Suprapubic skin (tissue), 4 donors: ENCODE data around the gene ATP6V1D. TPM values are rescaled to one million over a fixed set of nuclear protein-coding genes. Genes with fewer than 3 reads are reported as not detected.

Experiments used
- DNase-seq, 2 donors: peaks; one replicate each; pipeline ENCODE4 v3.0.0-alpha.2; 2019; ENCODE audit warnings: low spot score in 2 of 2
- H3K27ac ChIP-seq: fragments of 200-600 bp; sonication (generic); one replicate; pipeline ENCODE4 v1.5.1; 2019
- H3K27me3 ChIP-seq: fragments of 200-600 bp; sonication (generic); one replicate; pipeline ENCODE4 v1.5.1; 2019
- H3K36me3 ChIP-seq: fragments of 200-600 bp; sonication (generic); one replicate; pipeline ENCODE4 v1.5.1; 2019
- H3K4me1 ChIP-seq: fragments of 200-600 bp; sonication (generic); one replicate; pipeline ENCODE4 v1.5.1; 2019
- H3K4me3 ChIP-seq: fragments of 200-600 bp; sonication (generic); one replicate; pipeline ENCODE4 v1.5.1; 2019; ENCODE audit warnings: mild to moderate bottlenecking
- H3K9me3 ChIP-seq: fragments of 200-600 bp; sonication (generic); one replicate; pipeline ENCODE4 v1.5.1; 2019
- EP300 ChIP-seq: sonication (generic); formaldehyde crosslinking; IDR thresholded peaks from one replicate; pipeline ENCODE4 v1.6.1; 2017; ENCODE audit warnings: antibody characterized with exemption
- POLR2A ChIP-seq, 2 donors: fragments of 450-650 bp; IDR thresholded peaks; one replicate each; pipeline ENCODE4 v1.6.1; 2017; ENCODE audit warnings: antibody characterized with exemption in 2 of 2, mild to moderate bottlenecking in 2 of 2, moderate library complexity in 2 of 2
- POLR2AphosphoS5 ChIP-seq, 3 donors: sonication (generic); formaldehyde crosslinking; IDR thresholded peaks; one replicate each; pipeline ENCODE4 v1.6.1; 2017; ENCODE audit warnings: antibody characterized with exemption in 3 of 3
- WGBS: methylation state at CpG from one replicate; pipeline ENCODE4 v1.1.5; 2018; 5-methylcytosine and 5-hydroxymethylcytosine counted together
- total RNA-seq, 4 donors: library from RNA; depleted of rRNA; stranded (reverse); fragments of >200 nt; gene quantifications; one replicate each; pipeline ENCODE4 v1.1.0, GENCODE V29; 2016
- TF ChIP-seq, protein P1 (sequence below), 2 donors: fragments of 200-600 bp in 1 of 2; fragments of 450-650 bp in 1 of 2; sonication (generic) in 1 of 2; IDR thresholded peaks; one replicate each; pipeline ENCODE4 v1.5.1; 2016 to 2019; ENCODE audit warnings: antibody characterized with exemption in 2 of 2, mild to moderate bottlenecking in 1 of 2, moderate library complexity in 1 of 2

Gene ATP6V1D
- total RNA-seq, 4 donors from 2014 or later, result 61.0 to 100 (median 83.1) TPM

DNA sequence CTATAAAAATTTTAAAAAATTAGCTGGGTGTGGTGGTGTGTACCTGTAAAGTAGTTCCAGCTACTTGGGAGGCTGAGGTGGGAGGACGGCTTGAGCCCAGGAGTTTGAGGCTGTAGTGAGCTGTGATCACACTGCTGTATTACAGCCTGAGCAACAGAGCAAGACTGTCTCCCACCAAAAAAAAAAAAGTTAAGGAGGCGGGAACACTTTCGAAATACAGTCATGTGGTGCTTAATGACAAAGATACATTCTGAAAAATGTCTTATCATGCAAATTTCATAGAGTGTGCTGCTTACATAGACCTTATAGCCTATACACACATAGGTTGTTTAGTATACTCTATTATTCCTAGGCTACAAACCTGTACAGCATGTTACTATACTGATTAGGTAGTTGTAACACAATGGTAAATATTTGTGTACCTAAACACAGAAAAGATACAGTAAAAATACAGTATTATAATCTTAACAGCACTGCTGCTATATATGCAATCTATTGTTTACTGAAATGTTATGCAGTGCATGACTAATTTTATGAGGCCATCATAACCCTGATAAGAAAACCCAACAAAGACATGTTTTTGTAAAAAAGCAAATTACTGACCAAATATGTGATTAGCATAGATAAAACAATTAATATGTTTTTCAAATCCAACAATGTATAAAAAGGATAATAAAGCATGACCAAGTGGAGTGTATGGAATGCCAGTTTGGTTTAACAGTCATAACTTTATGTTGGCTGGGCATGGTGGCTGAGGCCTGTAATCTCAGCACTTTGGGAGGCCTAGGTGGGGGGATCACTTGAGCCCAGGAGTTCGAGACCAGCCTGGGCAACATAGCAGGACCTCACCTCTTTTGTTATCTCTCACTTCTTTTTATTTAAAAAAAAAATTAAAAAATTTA, 11.9 kb upstream of the ATP6V1D start:
- 93% methylated on average over 4 of the region's 4 CpGs for WGBS
- TF ChIP-seq, protein P1, sequence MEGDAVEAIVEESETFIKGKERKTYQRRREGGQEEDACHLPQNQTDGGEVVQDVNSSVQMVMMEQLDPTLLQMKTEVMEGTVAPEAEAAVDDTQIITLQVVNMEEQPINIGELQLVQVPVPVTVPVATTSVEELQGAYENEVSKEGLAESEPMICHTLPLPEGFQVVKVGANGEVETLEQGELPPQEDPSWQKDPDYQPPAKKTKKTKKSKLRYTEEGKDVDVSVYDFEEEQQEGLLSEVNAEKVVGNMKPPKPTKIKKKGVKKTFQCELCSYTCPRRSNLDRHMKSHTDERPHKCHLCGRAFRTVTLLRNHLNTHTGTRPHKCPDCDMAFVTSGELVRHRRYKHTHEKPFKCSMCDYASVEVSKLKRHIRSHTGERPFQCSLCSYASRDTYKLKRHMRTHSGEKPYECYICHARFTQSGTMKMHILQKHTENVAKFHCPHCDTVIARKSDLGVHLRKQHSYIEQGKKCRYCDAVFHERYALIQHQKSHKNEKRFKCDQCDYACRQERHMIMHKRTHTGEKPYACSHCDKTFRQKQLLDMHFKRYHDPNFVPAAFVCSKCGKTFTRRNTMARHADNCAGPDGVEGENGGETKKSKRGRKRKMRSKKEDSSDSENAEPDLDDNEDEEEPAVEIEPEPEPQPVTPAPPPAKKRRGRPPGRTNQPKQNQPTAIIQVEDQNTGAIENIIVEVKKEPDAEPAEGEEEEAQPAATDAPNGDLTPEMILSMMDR (IDR thresholded peaks at IDR 0.05), result no peak
- TF ChIP-seq EP300 (no peak), POLR2AphosphoS5 (IDR thresholded peaks at IDR 0.05) (no peak), POLR2A (IDR thresholded peaks at IDR 0.05) (no peak)
- Histone ChIP-seq H3K4me1 (no peaks in the 10 kb centered on the region), H3K27ac (no peak overlapping the region), H3K36me3 (peaks cover 84% of the 10 kb centered on the region), H3K4me3 (no peak overlapping the region), H3K9me3 (no peaks in the 10 kb centered on the region), H3K27me3 (no peaks in the 10 kb centered on the region)
- no peak for DNase-seq

DNA sequence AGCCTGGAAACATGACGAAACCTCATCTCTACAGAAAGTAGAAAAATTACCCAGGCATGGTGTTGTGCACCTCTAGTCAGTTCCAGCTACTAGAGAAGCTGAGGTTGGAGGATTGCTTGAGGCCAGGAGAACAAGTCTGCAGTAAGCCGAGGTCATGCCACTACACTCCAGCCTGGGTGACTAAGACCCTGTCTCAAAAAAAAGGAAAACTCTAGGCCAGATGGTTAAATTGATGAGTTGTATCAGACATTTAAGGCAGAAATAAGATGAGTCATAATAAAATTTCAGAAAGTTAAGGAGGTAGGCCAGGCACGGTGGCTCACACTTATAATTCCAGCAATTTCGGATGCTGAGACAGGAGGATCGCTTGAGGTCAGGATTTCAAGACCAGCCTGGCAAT, 11.2 kb upstream of the ATP6V1D start:
- Histone ChIP-seq H3K4me1 (peaks cover 5% of the 10 kb centered on the region), H3K4me3 (no peak overlapping the region), H3K27ac (no peak overlapping the region), H3K36me3 (peaks cover 85% of the 10 kb centered on the region), H3K27me3 (no peaks in the 10 kb centered on the region), H3K9me3 (no peaks in the 10 kb centered on the region)
- no peak for DNase-seq
- TF ChIP-seq POLR2AphosphoS5 (IDR thresholded peaks at IDR 0.05), result no peak
- no peak for TF ChIP-seq POLR2A (IDR thresholded peaks at IDR 0.05)
- TF ChIP-seq, protein P1 (IDR thresholded peaks at IDR 0.05), result no peak
- TF ChIP-seq EP300, result no peak
- 85% methylated on average over 5 of the region's 5 CpGs for WGBS

GRCh38 chr14:67365476-67365875, 5.9 kb upstream of the ATP6V1D start:
- H3K9me3 ChIP-seq, result no peaks in the 10 kb centered on the region
- TF ChIP-seq POLR2A (IDR thresholded peaks at IDR 0.05) (no peak), POLR2AphosphoS5 (IDR thresholded peaks at IDR 0.05) (no peak), EP300 (no peak)
- TF ChIP-seq, protein P1 (IDR thresholded peaks at IDR 0.05), result no peak
- no peak overlapping the region for H3K27ac ChIP-seq
- no peak overlapping the region for H3K4me3 ChIP-seq
- H3K36me3 ChIP-seq, result peaks cover 57% of the 10 kb centered on the region
- WGBS, result 86% methylated on average over 4 of the region's 4 CpGs
- H3K27me3 ChIP-seq, result no peaks in the 10 kb centered on the region
- peaks cover 42% of the 10 kb centered on the region for H3K4me1 ChIP-seq
- no peak for DNase-seq

GRCh38 chr14:67360470-67361206, 1.0 kb upstream of the ATP6V1D start:
- H3K36me3 ChIP-seq, result peaks cover 13% of the 10 kb centered on the region
- 2% methylated on average over 33 of the region's 34 CpGs for WGBS
- peaks cover 67% of the 10 kb centered on the region for H3K4me1 ChIP-seq
- H3K4me3 ChIP-seq, result peak overlapping the region; percentile 91
- TF ChIP-seq EP300 (no peak), POLR2A (IDR thresholded peaks at IDR 0.05) (no peak), POLR2AphosphoS5 (IDR thresholded peaks at IDR 0.05) (no peak)
- TF ChIP-seq, protein P1 (IDR thresholded peaks at IDR 0.05), result no peak
- no peaks in the 10 kb centered on the region for H3K27me3 ChIP-seq
- no peak for DNase-seq
- H3K9me3 ChIP-seq, result no peaks in the 10 kb centered on the region
- H3K27ac ChIP-seq, result peak overlapping the region; percentile 94
